Stimulated activated CD4-positive, alpha-beta T cell treated with anti-CD3 and anti-CD28 coated beads, Interleukin-15, amount 100 ng/mL, for 1 hour (primary cell): ENCODE data around the gene GAS7.

Experiments used
- DNase-seq, 2 donors: peaks; one replicate each; pipeline ENCODE4 v3.0.0-alpha.2; 2020; ENCODE audit warnings: low read depth in 1 of 2, low spot score in 1 of 2

Gene GAS7

DNA sequence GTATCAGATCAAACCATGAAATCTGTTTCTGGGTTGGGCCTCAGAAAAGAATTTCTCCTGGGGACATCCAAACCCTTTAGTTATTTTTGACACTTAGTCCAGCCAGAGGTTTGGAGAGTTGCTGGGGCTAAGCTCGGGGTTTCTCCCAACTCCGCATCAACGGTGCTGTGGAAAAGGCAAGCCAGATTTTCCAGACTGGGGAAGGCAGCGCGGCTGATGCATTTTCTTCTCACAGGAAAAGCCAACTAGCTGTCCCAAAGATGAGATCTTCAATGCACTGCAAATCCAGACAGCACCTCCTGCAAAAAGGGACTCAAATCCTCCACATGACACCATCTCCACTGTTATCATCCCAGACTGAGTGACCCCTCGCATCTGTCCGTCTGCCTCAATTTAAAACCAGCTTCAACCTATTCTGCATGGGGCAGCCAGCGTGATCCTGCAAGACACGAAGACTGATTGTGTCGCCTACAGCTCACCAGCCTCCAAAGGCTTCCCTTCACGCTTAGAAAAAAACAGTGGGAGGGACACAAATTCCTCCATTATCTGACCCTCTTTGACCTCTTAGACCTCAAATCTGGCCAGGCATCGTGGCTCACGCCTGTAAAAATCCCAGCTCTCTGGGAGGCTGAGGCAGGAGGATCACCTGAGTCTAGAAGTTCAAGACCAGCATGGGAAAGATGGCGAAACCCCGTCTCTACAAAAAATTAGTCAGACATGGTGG, 62.0 kb downstream of the GAS7 start:
- no peak for DNase-seq

DNA sequence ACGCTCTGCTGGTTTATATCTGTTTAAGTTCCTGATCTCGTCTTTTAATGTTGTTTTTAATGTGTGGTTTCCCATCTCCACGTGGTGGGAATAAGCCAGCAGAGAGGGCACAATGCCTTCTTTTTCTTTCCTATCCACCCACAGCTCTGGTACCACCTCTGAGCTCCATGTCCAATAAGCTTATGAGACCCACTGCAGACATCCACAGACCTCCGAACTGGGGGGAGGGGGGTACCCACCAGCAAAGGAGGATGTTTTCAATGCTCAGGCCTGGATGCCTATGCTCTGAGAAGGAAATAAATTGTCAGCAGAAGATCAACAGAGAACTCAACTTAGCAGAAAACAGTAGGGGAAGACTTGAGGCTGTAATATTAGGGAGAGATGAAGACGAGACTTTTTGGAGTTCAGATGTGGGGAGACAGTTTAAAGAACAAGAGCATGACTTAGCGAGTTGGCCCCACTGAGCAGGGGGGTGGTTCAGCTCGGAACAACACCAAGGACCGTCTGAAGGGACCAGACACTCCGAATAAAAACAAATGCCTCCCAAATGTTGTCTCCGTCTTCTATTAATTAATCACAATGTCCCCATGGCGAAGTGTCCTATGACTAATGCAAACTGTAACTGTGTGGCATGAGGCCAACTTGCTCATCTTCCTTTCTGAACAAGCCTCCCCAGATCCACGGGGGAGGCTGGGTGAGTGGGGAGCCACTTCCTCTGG, 62.7 kb downstream of the GAS7 start:
- DNase-seq = no peak

DNA sequence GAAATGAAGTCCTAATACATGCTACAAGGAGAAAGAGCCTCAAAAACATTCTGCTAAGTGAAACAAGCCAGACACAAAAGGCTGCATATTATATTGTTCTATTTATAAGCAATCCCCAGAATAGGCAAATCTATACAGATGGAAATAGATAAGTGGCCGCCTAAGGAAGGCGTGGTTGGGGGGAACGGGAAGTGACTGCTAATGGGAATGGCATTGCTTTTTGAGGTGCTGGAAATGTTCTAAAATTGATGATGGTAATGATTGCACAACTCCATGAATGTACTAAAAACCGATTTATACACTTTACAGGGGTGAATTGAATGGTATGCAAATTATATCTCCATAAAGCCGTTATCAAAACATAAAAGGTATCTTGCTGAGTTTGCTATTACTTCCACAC, 67.7 kb downstream of the GAS7 start:
- DNase-seq = no peak

DNA sequence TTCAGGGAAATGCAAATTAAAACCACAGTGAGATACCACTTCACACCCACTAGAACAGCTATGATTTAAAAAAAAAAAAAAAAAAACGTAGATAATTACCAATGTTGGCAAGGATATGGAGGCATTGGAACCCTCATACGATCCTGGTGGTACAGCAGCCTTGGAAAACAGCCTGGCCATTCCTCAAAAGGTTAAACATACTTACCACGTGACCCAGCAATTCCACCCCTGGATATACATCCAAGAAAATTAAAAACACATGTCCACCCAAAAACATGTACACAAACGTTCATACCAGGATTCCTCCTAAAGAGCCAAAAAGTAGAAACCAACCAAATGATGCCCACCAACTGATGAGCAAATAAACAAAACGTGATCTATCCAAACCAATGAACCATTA, 68.1 kb downstream of the GAS7 start:
- no peak for DNase-seq

DNA sequence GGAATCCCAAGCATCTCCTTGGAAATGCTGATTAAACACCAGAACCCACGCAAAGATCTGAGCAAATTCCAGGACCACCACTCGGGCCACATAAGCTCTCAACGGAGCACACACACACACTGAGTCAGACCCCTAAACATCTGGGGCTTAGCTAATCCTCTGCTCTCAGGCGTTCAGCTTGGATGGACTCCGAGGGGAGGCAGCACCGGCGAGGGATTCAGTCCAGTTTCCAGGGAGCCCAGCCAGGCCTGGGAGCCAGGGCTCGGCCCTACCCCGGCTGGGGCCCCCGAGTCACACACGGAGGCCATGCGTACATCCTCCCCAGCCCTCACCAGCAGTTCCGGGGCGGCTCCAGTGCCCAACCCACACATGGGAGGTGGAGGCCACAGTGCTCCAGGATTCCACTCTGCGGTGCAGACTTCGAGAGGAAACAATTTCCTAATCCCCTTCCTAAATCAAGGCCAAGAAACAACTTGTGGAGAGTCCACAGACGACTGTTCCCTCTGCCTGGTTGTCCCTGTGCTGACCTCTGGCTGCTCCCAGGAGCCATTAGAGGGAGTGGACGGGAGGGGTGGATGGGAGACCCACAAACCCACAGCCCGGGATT, 70.5 kb downstream of the GAS7 start:
- no peak for DNase-seq

DNA sequence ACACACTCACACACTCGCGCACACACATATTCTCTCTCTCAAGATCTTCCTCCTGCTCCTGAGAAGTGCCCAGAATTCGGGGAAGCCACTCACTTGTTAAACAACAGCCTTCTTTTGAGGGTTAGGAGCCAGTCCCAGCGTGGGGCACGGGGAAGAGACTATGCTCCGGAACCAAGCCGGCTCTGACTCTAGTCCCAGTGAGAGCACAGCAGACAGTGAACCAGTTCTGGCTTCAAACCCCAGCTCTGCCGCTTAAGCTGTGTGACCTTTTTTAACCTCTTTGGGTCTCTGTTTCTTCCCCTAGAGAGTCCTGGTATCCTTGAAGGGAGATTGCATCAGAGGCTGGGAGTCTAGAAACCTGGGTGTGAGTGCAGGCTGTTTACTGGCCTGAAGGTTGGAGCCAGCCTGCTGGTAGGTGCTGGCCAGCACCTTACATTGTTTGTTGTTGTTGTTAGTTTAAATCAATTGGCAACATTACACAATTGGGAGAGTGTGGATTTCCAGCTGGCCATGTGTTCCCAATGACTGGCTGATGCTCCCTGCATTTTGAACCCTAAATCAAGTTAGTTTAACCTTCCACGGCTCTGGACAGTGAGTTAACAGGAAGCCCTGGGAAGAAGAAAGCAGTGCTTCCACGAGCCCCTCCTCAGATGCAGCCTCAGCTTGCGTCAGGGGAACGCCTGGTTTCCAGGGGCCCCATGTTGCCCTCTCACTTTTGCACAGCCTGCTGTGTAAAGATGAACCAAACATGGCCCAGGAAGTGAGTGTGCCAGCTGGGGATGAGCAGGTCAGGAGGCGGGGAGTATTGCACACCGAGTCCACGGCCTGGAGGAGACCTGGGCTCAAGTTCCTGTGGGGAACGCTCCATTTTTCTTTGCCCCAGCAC, 71.5 kb downstream of the GAS7 start:
- no peak for DNase-seq

DNA sequence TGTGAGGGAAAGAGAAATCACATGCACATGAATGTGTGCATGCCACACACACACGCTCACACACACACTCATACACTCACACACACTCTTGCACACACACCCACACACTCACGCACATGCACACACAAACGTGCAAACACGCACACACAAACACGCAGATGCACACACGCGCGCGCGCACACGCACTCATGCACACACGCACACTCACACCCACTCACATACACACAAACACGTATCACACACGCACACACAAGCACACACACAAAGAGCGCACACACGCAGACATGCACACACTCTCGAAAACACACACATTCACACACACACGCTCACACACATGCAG, 72.2 kb downstream of the GAS7 start:
- no peak for DNase-seq

DNA sequence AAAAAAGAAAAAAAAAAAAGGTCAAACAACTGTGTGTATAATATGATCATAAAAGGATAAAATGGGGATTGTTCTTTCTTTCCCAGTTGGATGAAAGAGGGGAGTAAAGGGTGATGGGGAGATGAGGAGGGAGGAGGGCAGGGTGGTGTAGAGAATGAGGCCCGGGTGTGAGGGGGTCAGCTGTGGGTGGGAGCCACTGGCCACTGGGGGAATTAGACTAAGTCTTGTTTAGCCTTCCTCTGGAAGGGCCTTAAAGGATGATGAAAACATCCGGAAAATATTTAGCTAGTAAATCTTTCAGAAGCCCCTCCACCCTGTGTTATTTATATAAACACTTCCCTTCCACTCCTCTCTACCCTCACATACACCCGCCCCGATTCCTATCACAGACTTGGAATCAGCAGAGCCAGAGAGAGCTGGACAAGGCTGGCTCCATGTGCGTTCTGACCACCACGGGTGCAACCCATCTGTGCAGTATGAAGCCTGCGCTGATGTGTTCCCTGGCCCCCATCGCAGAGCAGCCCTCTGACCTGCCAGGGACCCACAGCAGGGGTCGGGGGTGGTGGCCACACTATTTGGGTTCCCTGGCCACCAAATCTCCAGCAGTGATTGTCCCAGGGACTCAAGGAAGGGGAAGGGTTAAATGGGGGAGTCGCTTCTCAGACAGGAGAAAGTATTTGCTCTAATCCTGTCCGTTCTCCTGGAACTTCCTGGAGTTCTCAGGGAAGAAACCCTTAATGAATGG, 72.7 kb downstream of the GAS7 start:
- no peak for DNase-seq

DNA sequence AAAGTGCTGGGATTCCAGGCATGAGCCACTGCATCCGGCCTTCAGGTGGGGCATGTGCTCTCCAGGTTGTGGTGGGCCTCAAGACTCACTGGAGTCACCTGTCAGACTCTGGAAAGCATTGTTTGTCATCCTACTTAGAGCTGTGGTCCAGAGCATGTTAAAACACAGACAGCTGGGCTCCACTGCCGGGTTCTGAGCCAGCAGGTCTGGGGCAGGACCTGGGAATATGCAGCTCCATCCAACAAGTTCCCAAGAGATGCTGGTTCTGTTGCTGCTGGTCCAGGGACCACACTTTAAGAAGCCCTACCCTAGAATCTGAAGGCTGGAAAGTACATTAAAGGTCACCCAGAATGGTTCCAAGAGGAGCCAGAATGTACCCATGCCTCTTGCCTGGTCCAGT, 75.3 kb downstream of the GAS7 start:
- DNase-seq = no peak

DNA sequence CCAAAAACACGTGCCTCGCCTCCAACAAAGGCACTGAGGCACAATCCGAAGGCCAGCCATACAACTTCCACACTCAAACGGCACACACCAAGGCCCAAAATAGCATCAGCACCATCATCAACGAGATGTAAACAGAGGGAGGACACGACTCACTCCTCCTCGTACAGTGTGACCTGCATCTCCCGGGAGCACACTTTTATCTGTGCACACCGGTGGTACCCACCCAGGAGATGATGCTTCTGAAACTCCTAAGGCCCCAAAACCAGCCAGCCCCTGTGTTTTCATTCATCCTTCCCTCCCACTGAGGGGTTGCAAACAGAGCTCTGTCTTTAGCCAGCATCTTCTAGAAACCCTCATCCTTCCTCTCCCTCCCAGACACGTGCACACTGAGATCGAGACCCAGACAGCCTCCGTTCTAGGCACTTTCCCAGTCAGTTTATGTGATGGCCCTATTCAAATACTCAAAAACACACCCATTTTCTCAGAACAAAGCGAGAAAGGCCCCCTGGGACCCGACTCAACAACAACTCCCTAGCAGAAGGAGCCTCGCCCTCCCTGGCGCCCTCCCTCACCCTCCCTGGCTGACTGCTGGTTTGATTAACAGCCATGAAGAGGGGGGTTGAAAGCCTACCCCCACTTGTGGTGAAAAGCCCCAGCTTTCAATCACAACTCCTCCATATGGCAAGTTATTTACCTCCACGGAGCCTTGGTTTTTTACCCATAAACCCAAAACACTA, 76.3 kb downstream of the GAS7 start:
- DNase-seq = no peak

DNA sequence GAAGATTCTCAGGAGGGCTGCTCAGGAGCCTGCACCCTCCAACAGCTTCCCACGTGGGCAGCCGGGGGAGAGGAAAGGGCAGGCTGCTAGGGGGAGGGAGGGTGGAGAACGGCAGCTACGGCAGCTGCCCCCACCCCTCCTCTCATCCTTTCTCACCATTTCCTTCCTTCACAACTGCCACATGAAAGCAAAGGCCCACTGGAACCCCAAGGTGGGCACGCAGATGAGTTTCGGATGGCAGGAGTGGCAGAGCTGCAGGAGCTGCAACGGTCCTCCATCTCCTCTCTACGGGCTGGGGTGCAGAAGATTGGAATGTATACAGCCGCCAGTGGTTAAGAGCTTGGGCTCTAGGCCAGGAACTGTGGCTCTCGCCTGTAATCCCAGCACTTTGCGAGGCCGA, 77.7 kb downstream of the GAS7 start:
- no peak for DNase-seq

DNA sequence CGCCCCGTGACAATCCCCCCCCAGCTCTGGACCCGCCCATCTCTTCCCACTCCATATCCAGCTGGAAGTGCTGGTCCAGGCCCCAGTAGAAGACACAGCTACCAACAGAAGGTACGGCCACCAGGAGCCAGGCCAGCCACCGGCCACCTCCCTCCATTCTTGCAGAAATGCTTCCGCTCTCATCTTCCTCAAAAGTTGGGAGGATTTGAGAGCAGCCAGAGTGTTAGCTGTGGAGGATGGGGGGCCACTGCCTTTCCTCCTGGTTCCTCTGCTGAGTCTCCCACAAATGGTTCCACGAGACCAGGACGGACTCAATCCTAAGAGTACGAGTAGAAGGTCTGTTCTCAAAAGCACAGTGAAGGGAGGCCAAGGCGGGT, 78.3 kb downstream of the GAS7 start:
- no peak for DNase-seq

DNA sequence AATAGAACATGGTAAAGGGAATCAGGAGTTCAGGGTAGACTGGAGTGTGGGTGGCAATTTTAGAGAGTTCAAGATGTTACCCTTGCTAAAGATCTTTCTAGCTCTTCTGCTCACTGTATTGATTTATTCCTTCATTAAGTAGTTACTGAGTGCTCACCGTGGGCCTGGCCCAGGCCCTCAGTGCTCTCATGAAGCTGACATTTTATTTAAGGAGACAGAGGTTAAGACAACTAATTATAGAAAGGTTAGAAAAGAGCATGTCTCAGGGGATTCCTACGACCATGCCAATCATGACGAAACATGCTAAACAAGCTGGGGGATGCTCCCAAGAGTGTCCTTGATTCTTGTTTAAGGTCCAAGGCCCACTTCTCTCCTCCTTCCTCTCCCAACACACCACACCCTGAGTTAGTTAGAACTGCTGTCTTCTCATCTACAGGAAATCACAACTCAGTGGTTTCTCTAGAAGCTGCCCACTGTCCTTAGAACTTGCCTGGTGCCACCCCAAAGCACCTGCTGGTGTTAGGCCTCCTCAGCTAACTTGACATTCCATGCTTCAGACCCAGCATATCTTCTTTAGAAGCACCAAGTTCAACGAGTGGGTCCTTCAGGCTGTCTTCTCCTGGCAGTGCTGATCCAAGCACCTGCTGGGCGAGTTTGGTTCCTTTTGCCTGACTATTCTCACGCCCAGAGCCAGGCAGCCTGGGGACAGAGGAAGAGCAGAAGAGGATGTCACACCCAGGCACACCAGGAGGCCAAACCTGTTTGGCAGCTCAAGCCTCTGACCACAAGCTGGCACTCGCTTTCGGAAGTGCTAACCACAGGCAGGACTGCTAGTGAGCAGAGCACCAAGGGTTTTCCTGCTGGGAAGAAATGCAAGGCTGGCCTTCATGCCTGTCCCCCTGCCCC, 79.0 kb downstream of the GAS7 start:
- DNase-seq = no peak

DNA sequence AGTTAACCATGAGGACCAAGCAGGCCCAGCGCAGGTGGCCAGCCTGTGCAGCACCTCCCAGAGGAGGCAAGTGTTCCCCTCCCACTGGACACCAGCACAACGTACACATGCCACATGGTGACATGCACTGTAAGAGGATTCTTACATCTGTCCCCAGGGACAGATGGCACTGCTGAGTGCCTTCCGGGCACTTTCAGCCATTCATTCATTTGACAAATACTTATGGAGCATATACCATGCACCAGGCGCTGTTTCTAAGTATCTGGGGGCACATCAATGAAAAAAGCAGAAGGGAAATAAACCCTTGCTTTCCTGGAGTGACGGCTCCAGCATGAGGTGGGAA, 79.6 kb downstream of the GAS7 start:
- no peak for DNase-seq

DNA sequence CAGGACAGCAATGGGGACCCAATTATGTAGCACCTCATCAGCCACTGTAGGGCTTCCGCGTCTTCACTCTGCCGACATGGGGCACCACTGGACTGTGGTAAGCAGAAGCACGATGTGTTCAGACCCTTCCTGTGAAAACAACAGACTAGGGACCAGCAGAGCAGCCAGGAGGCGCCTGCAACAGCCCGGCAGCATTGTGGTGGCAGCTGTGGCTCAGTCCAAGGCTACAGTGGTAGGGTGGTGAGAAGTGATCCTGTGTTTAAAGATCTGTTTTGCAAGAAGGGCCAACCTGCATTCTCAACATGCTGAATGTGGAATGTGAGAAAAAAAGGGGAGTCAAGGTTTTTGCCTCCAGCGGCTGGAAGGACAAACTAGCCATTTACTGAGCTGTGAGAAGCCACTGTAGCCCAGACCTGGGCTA, 80.8 kb downstream of the GAS7 start:
- DNase-seq = no peak

DNA sequence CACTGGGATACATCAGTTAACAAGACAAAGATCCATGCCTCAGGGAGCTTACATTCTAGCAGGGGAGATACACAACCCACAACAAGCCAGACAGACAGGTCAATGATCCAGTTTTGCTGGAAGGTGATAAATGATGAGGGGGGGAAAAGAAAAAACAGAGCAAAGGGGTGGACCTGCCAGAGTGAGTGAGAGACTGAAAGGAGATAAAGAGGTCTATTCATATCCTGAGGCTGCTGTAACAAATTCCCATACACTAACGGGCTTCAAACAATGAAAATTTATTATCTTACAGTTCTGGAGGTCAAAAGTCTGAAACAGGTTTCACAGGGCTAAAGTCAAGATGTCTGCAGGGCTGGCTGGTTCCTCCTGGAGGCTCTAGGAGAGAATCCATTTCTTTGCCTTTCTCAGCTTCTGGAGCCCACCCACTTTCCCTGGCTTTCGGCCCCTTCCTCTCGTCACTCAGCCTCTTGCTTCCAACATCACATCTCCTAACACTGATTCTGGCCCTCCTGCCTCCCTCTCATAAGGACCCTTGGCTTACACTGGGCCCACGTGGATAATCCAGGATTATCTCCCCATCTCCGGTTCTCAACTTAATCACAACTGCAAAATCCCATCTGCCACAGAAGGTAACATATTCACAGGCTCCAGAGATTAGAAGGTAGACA, 81.5 kb downstream of the GAS7 start:
- DNase-seq = no peak

DNA sequence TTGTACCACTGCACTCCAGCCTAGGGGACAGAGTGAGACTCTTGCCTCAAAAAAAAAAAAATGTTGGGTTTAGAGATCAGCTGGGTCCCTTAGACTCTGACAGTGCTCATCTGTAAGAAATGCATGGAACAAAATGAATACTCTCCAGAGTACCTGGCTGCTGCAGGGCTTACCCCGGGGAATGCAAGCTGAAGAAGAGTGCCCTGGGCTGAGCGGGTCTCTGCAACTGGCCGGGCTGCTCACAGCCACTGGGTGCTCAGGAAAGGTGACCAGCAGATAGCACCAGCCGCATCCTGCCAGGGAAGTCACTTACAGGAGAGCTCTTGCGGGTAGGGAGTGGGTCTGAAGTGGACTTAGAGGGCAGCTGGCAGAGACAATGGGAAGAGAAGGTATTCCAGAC, 82.1 kb downstream of the GAS7 start:
- no peak for DNase-seq

DNA sequence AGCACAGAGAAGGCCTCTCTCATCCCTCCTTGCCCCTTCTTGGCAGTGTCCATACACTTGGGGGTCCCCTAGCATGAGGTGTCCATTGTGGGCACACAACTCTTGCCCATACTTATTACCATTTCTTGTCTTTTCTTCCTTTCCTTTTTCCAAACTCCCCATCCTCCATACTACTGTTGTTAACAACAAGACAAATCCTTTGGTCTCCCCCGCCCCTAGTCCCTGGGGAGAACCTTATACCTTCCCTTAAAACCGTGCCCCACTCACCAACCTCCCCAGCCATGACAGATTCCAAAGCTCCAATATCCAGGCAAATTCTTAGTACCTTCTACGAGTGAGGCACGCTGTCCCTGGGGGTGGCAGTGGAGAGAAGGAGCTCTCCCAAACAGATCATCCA, 82.9 kb downstream of the GAS7 start:
- DNase-seq = no peak
